ENCODE data around the gene PACSIN1.

DNA sequence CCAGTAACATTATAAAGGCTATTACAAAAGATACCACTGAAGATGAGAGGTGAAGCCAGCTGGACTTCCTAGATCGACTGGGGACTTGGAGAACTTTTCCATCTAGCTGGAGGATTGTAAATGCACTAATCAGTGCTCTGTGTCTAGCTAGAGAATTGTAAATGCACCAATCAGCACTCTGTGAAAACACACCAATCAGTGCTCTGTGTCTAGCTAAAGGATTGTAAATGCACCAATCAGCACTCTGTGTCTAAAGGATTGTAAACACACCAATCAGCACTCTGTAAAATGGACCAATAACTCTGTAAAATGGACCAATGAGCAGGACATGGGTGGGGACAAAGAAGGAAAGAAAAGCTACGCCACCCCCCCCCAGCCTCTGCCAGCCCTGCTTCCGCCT is 26.4 kb upstream of the PACSIN1 start:
- TF ChIP-seq POLR2AphosphoS5 (IDR thresholded peaks at IDR 0.05) (no peak), EP300 (IDR thresholded peaks at IDR 0.05) (no peak)
- TF ChIP-seq, protein P1, sequence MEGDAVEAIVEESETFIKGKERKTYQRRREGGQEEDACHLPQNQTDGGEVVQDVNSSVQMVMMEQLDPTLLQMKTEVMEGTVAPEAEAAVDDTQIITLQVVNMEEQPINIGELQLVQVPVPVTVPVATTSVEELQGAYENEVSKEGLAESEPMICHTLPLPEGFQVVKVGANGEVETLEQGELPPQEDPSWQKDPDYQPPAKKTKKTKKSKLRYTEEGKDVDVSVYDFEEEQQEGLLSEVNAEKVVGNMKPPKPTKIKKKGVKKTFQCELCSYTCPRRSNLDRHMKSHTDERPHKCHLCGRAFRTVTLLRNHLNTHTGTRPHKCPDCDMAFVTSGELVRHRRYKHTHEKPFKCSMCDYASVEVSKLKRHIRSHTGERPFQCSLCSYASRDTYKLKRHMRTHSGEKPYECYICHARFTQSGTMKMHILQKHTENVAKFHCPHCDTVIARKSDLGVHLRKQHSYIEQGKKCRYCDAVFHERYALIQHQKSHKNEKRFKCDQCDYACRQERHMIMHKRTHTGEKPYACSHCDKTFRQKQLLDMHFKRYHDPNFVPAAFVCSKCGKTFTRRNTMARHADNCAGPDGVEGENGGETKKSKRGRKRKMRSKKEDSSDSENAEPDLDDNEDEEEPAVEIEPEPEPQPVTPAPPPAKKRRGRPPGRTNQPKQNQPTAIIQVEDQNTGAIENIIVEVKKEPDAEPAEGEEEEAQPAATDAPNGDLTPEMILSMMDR (IDR thresholded peaks at IDR 0.05) = no peak

Data from stomach (tissue), 4 donors.